ENCODE results near the gene STARD3. TPM values are rescaled to one million over a fixed set of nuclear protein-coding genes. Genes with fewer than 3 reads are reported as not detected.

The STARD3 gene
- total RNA-seq, 1 experiment from 2014 or later = 44.8 TPM

DNA sequence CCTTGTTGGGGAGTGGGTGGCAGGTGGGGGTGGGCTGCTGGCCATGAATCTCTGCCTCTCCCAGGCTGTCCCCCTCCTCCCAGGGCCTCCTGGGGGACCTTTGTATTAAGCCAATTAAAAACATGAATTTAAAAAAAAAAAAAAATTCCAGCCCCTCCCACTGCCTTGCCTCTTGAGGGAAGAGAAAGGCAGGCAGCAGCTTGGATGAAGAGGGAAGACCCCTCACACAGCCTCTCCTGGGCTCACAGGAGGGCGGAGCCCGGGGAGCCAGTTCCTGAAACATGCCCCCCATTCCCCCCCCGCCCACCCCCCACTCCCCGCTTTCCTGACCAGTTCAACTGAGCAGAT, 26.4 kb downstream of the STARD3 start:
- Histone ChIP-seq H3K27me3 (ENCODE audit: control insufficient read depth, insufficient read depth, low read length) (no peaks in the 10 kb centered on the region), H3K9me3 (ENCODE audit: control insufficient read depth, insufficient read depth, low read depth, low read length) (no peaks in the 10 kb centered on the region), H3K27ac (ENCODE audit: low read length) (peak overlapping the region; percentile 48; the same call in 1 of the 2 replicates), H3K36me3 (ENCODE audit: control insufficient read depth, insufficient read depth, low read length) (no peaks in the 10 kb centered on the region), H3K4me1 (ENCODE audit: control insufficient read depth, insufficient read depth, low read length) (peaks cover 41% of the 10 kb centered on the region), H3K4me3 (ENCODE audit: low read depth in 2 of 2, low read length in 2 of 2) (peak overlapping the region in 1 of 2 experiments; percentile 36; a peak in 1 of 4 replicates)
- BruUV-seq (replicated peaks) = no TSS peak
- in situ Hi-C loops (cut with HindIII; ENCODE audit: low pct_unique_long_range_greater_than_20kb, low sequenced_read_pairs) = no loop called here
- no peak for ATAC-seq
- intact Hi-C loops (cut with micrococcal nuclease; ENCODE audit: unreplicated experiment) = no loop called here
- ChIA-PET CTCF (no interaction called here), POLR2A (interaction anchor here (0.7 kb wide), 1 partner anchor 1993 kb away, joined by 5 read pairs; no protein-coding TSS in a partner anchor)
- DNase-seq (ENCODE audit: low read depth, low spot score) = no peak
- no peak for TF ChIP-seq CTCF (IDR thresholded peaks at IDR 0.05)
- TF ChIP-seq SIN3A (IDR thresholded peaks at IDR 0.05; ENCODE audit: borderline replicate concordance, insufficient read depth, low read depth, low read length) = no peak
- TF ChIP-seq, protein P1, sequence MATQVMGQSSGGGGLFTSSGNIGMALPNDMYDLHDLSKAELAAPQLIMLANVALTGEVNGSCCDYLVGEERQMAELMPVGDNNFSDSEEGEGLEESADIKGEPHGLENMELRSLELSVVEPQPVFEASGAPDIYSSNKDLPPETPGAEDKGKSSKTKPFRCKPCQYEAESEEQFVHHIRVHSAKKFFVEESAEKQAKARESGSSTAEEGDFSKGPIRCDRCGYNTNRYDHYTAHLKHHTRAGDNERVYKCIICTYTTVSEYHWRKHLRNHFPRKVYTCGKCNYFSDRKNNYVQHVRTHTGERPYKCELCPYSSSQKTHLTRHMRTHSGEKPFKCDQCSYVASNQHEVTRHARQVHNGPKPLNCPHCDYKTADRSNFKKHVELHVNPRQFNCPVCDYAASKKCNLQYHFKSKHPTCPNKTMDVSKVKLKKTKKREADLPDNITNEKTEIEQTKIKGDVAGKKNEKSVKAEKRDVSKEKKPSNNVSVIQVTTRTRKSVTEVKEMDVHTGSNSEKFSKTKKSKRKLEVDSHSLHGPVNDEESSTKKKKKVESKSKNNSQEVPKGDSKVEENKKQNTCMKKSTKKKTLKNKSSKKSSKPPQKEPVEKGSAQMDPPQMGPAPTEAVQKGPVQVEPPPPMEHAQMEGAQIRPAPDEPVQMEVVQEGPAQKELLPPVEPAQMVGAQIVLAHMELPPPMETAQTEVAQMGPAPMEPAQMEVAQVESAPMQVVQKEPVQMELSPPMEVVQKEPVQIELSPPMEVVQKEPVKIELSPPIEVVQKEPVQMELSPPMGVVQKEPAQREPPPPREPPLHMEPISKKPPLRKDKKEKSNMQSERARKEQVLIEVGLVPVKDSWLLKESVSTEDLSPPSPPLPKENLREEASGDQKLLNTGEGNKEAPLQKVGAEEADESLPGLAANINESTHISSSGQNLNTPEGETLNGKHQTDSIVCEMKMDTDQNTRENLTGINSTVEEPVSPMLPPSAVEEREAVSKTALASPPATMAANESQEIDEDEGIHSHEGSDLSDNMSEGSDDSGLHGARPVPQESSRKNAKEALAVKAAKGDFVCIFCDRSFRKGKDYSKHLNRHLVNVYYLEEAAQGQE (IDR thresholded peaks at IDR 0.05; ENCODE audit: insufficient read depth in 1 of 2, low read depth in 2 of 2, low read length in 1 of 2) = no peak
- no peak for TF ChIP-seq POLR2AphosphoS5 (IDR thresholded peaks at IDR 0.05; ENCODE audit: low read depth, low read length)
- TF ChIP-seq TCF7L2 (IDR thresholded peaks at IDR 0.05; ENCODE audit: low read depth, low read length) = no peak

GRCh38 chr17:39663688-39664580, 27.0 kb downstream of the STARD3 start:
- no peaks in the 10 kb centered on the region for H3K27me3 ChIP-seq (ENCODE audit: control insufficient read depth, insufficient read depth, low read length)
- H3K36me3 ChIP-seq (ENCODE audit: control insufficient read depth, insufficient read depth, low read length) = no peaks in the 10 kb centered on the region
- CTCF ChIA-PET = no interaction called here
- in situ Hi-C loops (cut with HindIII; ENCODE audit: low pct_unique_long_range_greater_than_20kb, low sequenced_read_pairs) = no loop called here
- intact Hi-C loops (cut with micrococcal nuclease; ENCODE audit: unreplicated experiment) = no loop called here
- POLR2A ChIA-PET = interaction anchor here (0.7 kb wide), 1 partner anchor 1993 kb away, joined by 5 read pairs; no protein-coding TSS in a partner anchor
- H3K9me3 ChIP-seq (ENCODE audit: control insufficient read depth, insufficient read depth, low read depth, low read length) = no peaks in the 10 kb centered on the region
- no peak for DNase-seq (ENCODE audit: low read depth, low spot score)
- H3K4me3 ChIP-seq (ENCODE audit: low read depth in 2 of 2, low read length in 2 of 2) = peak overlapping the region; percentile 7 to 36; a peak in 2 of 4 replicates
- 0 out of 2 replicates have a peak overlapping the region, but pooled peaks have one; percentile 57 for H3K27ac ChIP-seq (ENCODE audit: low read length)
- ATAC-seq = peak; percentile 72
- TF ChIP-seq TCF7L2 (IDR thresholded peaks at IDR 0.05; ENCODE audit: low read depth, low read length) (no peak), SIN3A (IDR thresholded peaks at IDR 0.05; ENCODE audit: borderline replicate concordance, insufficient read depth, low read depth, low read length) (no peak), CTCF (IDR thresholded peaks at IDR 0.05) (no peak), POLR2AphosphoS5 (IDR thresholded peaks at IDR 0.05; ENCODE audit: low read depth, low read length) (no peak)
- TF ChIP-seq, protein P1 (IDR thresholded peaks at IDR 0.05; ENCODE audit: insufficient read depth in 1 of 2, low read depth in 2 of 2, low read length in 1 of 2) = no peak
- peaks cover 46% of the 10 kb centered on the region for H3K4me1 ChIP-seq (ENCODE audit: control insufficient read depth, insufficient read depth, low read length)
- BruUV-seq (replicated peaks) = no TSS peak
